ENCODE results near the gene S100A4.

GRCh38 chr1:153553830-153554541 lies 8.4 kb upstream of the S100A4 start:
- TF ChIP-seq CTCF (IDR thresholded peaks at IDR 0.05) (no peak), POLR2A (IDR thresholded peaks at IDR 0.05) (no peak), POLR2AphosphoS5 (IDR thresholded peaks at IDR 0.05) (no peak)
